HepG2 (cell line): ENCODE data around the gene VAMP5. TPM values are rescaled to one million over a fixed set of nuclear protein-coding genes. Genes with fewer than 3 reads are reported as not detected.

ENCODE experiments used
- ATF7 ChIP-seq, 2 experiments: fragments of 450-650 bp in 1 of 2; sonication (generic) in 1 of 2; formaldehyde crosslinking in 1 of 2; IDR thresholded peaks; 2 replicates each; pipeline versions ENCODE4 v1.4.0 to v1.6.1; 2016 to 2020; ENCODE audit warnings: antibody characterized with exemption in 1 of 2, mild to moderate bottlenecking in 1 of 2, missing genetic modification reagents in 1 of 2
- CBX5 ChIP-seq: sonication (generic); formaldehyde crosslinking; IDR thresholded peaks from 2 replicates; pipeline ENCODE4 v1.4.0; 2020; ENCODE audit warnings: missing genetic modification reagents, borderline replicate concordance
- CCDC6 ChIP-seq: sonication (generic); formaldehyde crosslinking; IDR thresholded peaks from 2 replicates; pipeline ENCODE4 v1.8.1; 2022; ENCODE audit warnings: mild to moderate bottlenecking, missing genetic modification reagents, moderate library complexity
- CHCHD3 ChIP-seq: sonication (generic); formaldehyde crosslinking; IDR thresholded peaks from 2 replicates; pipeline ENCODE4 v1.8.0; 2022; ENCODE audit warnings: mild to moderate bottlenecking, missing genetic modification reagents, moderate library complexity
- HCFC1 ChIP-seq: fragments of 150-350 bp; IDR thresholded peaks from 2 replicates; pipeline ENCODE4 v1.6.1; 2014; ENCODE audit warnings: low read depth, low read length
- HIC2 ChIP-seq: sonication (generic); formaldehyde crosslinking; IDR thresholded peaks from 2 replicates; pipeline ENCODE4 v1.9.0; 2022; ENCODE audit warnings: low read depth, missing genetic modification reagents
- MED1 ChIP-seq: sonication (generic); formaldehyde crosslinking; IDR thresholded peaks from 2 replicates; pipeline ENCODE4 v1.4.0; 2020; ENCODE audit warnings: missing genetic modification reagents
- MXI1 ChIP-seq: IDR thresholded peaks from 3 replicates; pipeline ENCODE4 v1.6.1; 2012; ENCODE audit warnings: low read depth, low read length, inconsistent platforms, borderline replicate concordance
- SRF ChIP-seq: IDR thresholded peaks from 2 replicates; pipeline ENCODE4 v1.6.1; 2011; ENCODE audit warnings: mild to moderate bottlenecking, low read depth, low read length, moderate library complexity
- ZBTB44 ChIP-seq: sonication (generic); formaldehyde crosslinking; IDR thresholded peaks from 2 replicates; pipeline ENCODE4 v1.4.0; 2020; ENCODE audit warnings: missing genetic modification reagents
- ZC3H13 ChIP-seq: sonication (generic); formaldehyde crosslinking; IDR thresholded peaks from 2 replicates; pipeline ENCODE4 v1.8.1; 2023; ENCODE audit warnings: mild to moderate bottlenecking, missing genetic modification reagents, moderate library complexity
- ZEB1 ChIP-seq: IDR thresholded peaks from 2 replicates; pipeline ENCODE4 v1.6.1; 2012; ENCODE audit warnings: mild to moderate bottlenecking, low read depth, inconsistent platforms; ENCODE audit not compliant: insufficient replicate concordance
- ZNF570 ChIP-seq: sonication (generic); formaldehyde crosslinking; IDR thresholded peaks from 2 replicates; pipeline ENCODE4 v1.4.0; 2020; ENCODE audit warnings: mild to moderate bottlenecking, missing genetic modification reagents, borderline replicate concordance
- ZSCAN29 ChIP-seq: sonication (generic); formaldehyde crosslinking; conservative IDR thresholded peaks from 2 replicates; pipeline ENCODE4 v1.4.0; 2020; ENCODE audit warnings: mild to moderate bottlenecking, missing genetic modification reagents
- polyA plus RNA-seq, 8 experiments: library from polyadenylated mRNA; depleted of rRNA in 3 of 8; stranded (reverse) in 7 of 8; unstranded in 1 of 8; fragments of >200 nt; fragmentation: Illumina TruSeq in 4 of 8; extraction: Trizol in 4 of 8; gene quantifications; 2 replicates each; pipeline versions ENCODE4 v1.2.1 to v1.2.3, GENCODE V29; 2011 to 2016; ENCODE audit warnings: low read depth in 4 of 8, missing spikeins in 1 of 8, mixed read lengths in 1 of 8; ENCODE audit not compliant: insufficient read depth in 1 of 8
- total RNA-seq, 5 experiments: library from RNA; depleted of rRNA; stranded (reverse); fragments of >200 nt; fragmentation: Illumina TruSeq; extraction: Trizol; gene quantifications; 2 replicates each; pipeline ENCODE4 v1.2.3, GENCODE V29; 2016; ENCODE audit warnings: low read depth in 1 of 5
- TF ChIP-seq, protein P1 (sequence below): sonication (generic); formaldehyde crosslinking; IDR thresholded peaks from 2 replicates; pipeline ENCODE4 v1.4.0; 2020; ENCODE audit warnings: mild to moderate bottlenecking, missing genetic modification reagents
- TF ChIP-seq, protein P2 (sequence below): sonication (generic); formaldehyde crosslinking; IDR thresholded peaks from 2 replicates; pipeline ENCODE4 v1.5.1; 2020; ENCODE audit warnings: missing genetic modification reagents, mild to moderate bottlenecking, borderline replicate concordance
- TF ChIP-seq, protein P3 (sequence below): IDR thresholded peaks from 2 replicates; pipeline ENCODE4 v1.6.1; 2012; ENCODE audit warnings: low read depth, low read length, improper control_type of control experiment

The VAMP5 gene
- total and polyA plus RNA-seq, 2 of the 13 experiments (the other 11 are each of a cell fraction or from before 2014, with no cell fraction given), result 7.2 to 56.7 TPM

DNA sequence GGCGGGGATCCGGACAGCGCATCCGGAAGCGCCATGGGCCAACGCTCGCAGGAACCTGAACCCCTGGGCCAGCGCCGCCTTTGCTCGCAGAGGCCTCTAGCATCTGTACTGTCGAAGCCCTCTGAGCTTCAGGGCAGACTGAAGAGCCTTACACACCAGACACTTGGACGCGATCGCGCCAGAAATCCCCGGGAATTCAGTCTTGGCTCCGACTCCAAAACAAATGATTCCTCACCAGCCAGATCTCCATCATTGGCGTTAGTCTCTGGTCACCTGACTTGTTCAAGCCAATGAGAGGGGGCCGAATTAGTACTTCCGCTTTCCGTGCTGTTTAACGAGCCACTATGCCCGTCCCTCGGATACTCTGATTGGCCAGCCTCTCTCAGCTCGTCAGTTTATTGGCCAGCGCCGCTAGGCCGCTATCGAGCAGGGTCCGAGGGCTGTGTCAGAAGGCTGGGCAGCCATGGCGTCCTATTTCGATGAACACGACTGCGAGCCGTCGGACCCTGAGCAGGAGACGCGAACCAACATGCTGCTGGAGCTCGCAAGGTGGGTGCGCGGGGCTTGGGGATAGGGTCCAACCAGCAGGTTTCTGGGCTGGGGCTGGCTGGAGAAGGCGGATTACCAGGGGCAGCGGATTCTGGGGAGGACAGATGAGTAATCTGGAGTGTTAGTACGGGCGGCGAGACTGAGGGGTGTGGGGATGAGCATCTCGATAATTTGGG lies 11.2 kb downstream of the VAMP5 start, which contains the start of gene RNF181 (continued):
- TF ChIP-seq HCFC1, result no peak
- peak; percentile 72; the same call in 1 of the 3 replicates for TF ChIP-seq MXI1
- TF ChIP-seq, protein P1, sequence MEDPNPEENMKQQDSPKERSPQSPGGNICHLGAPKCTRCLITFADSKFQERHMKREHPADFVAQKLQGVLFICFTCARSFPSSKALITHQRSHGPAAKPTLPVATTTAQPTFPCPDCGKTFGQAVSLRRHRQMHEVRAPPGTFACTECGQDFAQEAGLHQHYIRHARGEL (CRISPR knock-in tag), result no peak
- peak; percentile 75 for TF ChIP-seq ZSCAN29 (CRISPR knock-in tag)
- peak; percentile 81 for TF ChIP-seq CCDC6 (CRISPR knock-in tag)
- TF ChIP-seq SRF, result peak; percentile 41; the same call in 1 of the 2 replicates
- TF ChIP-seq ZEB1, result no peak
- no peak for TF ChIP-seq ZNF570
- TF ChIP-seq ATF7 (IDR thresholded peaks at IDR 0.05), result no peak
- TF ChIP-seq ATF7 (CRISPR knock-in tag; IDR thresholded peaks at IDR 0.05), result peak; percentile 76; the same call in 1 of the 2 replicates
- TF ChIP-seq, protein P2, sequence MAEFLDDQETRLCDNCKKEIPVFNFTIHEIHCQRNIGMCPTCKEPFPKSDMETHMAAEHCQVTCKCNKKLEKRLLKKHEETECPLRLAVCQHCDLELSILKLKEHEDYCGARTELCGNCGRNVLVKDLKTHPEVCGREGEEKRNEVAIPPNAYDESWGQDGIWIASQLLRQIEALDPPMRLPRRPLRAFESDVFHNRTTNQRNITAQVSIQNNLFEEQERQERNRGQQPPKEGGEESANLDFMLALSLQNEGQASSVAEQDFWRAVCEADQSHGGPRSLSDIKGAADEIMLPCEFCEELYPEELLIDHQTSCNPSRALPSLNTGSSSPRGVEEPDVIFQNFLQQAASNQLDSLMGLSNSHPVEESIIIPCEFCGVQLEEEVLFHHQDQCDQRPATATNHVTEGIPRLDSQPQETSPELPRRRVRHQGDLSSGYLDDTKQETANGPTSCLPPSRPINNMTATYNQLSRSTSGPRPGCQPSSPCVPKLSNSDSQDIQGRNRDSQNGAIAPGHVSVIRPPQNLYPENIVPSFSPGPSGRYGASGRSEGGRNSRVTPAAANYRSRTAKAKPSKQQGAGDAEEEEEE (CRISPR knock-in tag), result no peak
- TF ChIP-seq CBX5 (CRISPR knock-in tag), result no peak
- TF ChIP-seq CHCHD3 (CRISPR knock-in tag), result no peak; the same call in 1 of the 2 replicates
- no peak for TF ChIP-seq ZBTB44
- peak; percentile 76 for TF ChIP-seq MED1 (CRISPR knock-in tag)
- TF ChIP-seq ZC3H13 (CRISPR knock-in tag), result peak; percentile 53; the same call in 1 of the 2 replicates
- TF ChIP-seq, protein P3, sequence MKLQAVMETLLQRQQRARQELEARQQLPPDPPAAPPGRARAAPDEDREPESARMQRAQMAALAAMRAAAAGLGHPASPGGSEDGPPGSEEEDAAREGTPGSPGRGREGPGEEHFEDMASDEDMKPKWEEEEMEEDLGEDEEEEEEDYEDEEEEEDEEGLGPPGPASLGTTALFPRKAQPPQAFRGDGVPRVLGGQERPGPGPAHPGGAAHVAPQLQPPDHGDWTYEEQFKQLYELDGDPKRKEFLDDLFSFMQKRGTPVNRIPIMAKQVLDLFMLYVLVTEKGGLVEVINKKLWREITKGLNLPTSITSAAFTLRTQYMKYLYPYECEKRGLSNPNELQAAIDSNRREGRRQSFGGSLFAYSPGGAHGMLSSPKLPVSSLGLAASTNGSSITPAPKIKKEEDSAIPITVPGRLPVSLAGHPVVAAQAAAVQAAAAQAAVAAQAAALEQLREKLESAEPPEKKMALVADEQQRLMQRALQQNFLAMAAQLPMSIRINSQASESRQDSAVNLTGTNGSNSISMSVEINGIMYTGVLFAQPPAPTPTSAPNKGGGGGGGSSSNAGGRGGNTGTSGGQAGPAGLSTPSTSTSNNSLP, result 0 out of 2 replicates have a peak, but pooled peaks have one; percentile 4
- no peak for TF ChIP-seq HIC2
